Adrenal gland (tissue), 12 donors: ENCODE data around the gene COASY. TPM values are rescaled to one million over a fixed set of nuclear protein-coding genes. Genes with fewer than 3 reads are reported as not detected.

Experiments used
- DNase-seq, 7 donors: peaks; one replicate each; pipeline ENCODE4 v3.0.0-alpha.2; 2019 to 2020
- H3K27ac ChIP-seq, 5 donors: fragments of 200-600 bp; sonication (generic) in 4 of 5; 1 replicate in 3 of 5; 2 replicates in 2 of 5; pipeline versions ENCODE4 v1.5.1 to v1.8.0; 2016 to 2020; ENCODE audit warnings: mild to moderate bottlenecking in 1 of 5
- H3K27me3 ChIP-seq: fragments of 200-600 bp; 2 replicates; pipeline ENCODE4 v1.8.0; 2021
- H3K36me3 ChIP-seq, 2 donors: fragments of 200-600 bp; replicated peaks in 1 of 2; 1 replicate in 1 of 2; 2 replicates in 1 of 2; pipeline versions ENCODE4 v1.5.1 to v1.8.0; 2018 to 2022
- H3K4me1 ChIP-seq, 2 donors: fragments of 200-600 bp; replicated peaks in 1 of 2; 1 replicate in 1 of 2; 2 replicates in 1 of 2; pipeline versions ENCODE4 v1.5.1 to v1.8.0; 2018 to 2021
- H3K4me3 ChIP-seq, 4 donors: fragments of 200-600 bp; sonication (generic) in 3 of 4; one replicate each; pipeline ENCODE4 v1.5.1; 2016 to 2018
- H3K9me3 ChIP-seq, 3 donors: fragments of 200-600 bp; sonication (generic) in 1 of 3; replicated peaks in 1 of 3; 1 replicate in 2 of 3; 2 replicates in 1 of 3; pipeline versions ENCODE4 v1.5.1 to v1.8.0; 2016 to 2021
- POLR2A ChIP-seq, 2 donors: fragments of 450-650 bp; IDR thresholded peaks; one replicate each; pipeline ENCODE4 v1.6.1; 2017; ENCODE audit warnings: antibody characterized with exemption in 2 of 2, mild to moderate bottlenecking in 2 of 2, moderate library complexity in 1 of 2
- WGBS, 4 donors: extraction: QIAGEN DNeasy Blood & Tissue Kit in 2 of 4; methylation state at CpG; one replicate each; pipeline versions ENCODE4 v1.1.5 to v1.1.7; 2013 to 2017; 5-methylcytosine and 5-hydroxymethylcytosine counted together
- intact Hi-C, 2 donors: fragments of 100-400 bp; cut with DNase I; formaldehyde crosslinking; loops; one replicate each; pipeline versions ENCODE4 v1.14.1 to v1.15.0; 2022 to 2023
- polyA plus RNA-seq, 3 donors: library from polyadenylated mRNA; stranded (reverse); fragments of 200-250 nt in 2 of 3; fragments of 350-450 nt in 1 of 3; fragmentation: Illumina TruSeq in 1 of 3; extraction: RNeasy Lipid Tissue Mini Kit (QIAGEN cat#74804) in 1 of 3; gene quantifications; one replicate each; pipeline ENCODE4 v1.2.3, GENCODE V29; 2013 to 2014
- total RNA-seq, 9 donors: library from RNA; depleted of rRNA in 4 of 9; stranded (reverse); fragments of >200 nt in 4 of 9; fragments of 120-200 nt in 1 of 9; fragmentation: NEBNext Ultra II Directional in 1 of 9; extraction: Animal tissue kit (Norgen Biotek cat#: 25700) in 1 of 9; gene quantifications; one replicate each; pipeline versions ENCODE4 v1.1.0 to v1.2.4, GENCODE V29; 2013 to 2023
- TF ChIP-seq, protein P1 (sequence below), 6 experiments: fragments of 450-650 bp in 4 of 6; fragments of 200-600 bp in 2 of 6; sonication (generic) in 1 of 6; IDR thresholded peaks; 1 replicate in 5 of 6; 2 replicates in 1 of 6; pipeline versions ENCODE4 v1.5.1 to v1.8.0; 2016 to 2021; ENCODE audit warnings: antibody characterized with exemption in 6 of 6, mild to moderate bottlenecking in 2 of 6, moderate library complexity in 1 of 6
- donor health status: healthy with polysubstance abuse.
- donor health status: Bipolar disorder and iron deficiency.
- donor health status: DM: yes; HTN: yes; CAD: no.
- donor health status: DM: no; HTN: no; CAD: no.
- donor health status: DM: no; HTN: no; CAD: no.
- donor health status: DM: yes; HTN: yes; CAD: no.

COASY gene
- total and polyA plus RNA-seq, 12 donors = 46.8 to 192 (median 91.8) TPM

DNA sequence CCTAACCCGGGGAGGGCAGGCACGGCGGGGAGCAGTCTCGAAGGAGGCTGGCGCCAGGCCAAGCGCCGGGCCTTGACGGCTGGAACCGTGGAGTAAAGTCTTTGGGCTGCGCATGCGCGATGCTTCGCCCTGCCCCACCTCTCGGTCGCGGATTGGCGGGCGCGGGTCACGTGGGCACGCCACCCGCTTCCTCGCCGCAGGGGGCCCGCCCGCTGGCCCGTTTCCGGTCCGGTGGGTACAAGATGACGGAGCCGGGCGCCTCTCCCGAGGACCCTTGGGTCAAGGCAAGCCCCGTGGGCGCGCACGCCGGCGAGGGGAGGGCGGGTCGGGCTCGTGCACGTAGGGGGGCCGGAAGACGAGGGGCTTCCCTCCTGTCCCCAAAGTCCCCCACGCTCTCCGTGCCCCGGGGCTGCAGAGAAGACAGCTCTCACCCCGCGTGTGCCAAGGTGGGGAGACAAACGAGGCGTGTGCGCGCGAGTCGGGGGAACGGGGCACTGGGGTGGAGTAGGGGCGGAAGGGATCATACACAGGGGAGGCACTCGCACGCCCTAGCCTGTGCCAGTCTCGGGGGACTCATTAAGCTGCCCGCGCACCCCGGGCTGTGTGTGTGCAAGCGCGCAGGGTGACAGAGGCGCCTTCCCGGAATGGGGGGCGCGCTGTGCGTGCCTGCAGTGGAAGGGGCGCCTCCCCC lies 5.1 kb downstream of the COASY start, which contains the start of gene MLX:
TSS of gene MLX (plus strand) at position 218 of the 691 bp plus-strand sequence. CDS start at position 243, 25 bp downstream.
- H3K9me3 ChIP-seq = no peaks in the 10 kb centered on the region
- H3K27me3 ChIP-seq = no peaks in the 10 kb centered on the region
- TF ChIP-seq POLR2A (IDR thresholded peaks at IDR 0.05) = peak in 1 of 2 donors; percentile 44
- TF ChIP-seq, protein P1, sequence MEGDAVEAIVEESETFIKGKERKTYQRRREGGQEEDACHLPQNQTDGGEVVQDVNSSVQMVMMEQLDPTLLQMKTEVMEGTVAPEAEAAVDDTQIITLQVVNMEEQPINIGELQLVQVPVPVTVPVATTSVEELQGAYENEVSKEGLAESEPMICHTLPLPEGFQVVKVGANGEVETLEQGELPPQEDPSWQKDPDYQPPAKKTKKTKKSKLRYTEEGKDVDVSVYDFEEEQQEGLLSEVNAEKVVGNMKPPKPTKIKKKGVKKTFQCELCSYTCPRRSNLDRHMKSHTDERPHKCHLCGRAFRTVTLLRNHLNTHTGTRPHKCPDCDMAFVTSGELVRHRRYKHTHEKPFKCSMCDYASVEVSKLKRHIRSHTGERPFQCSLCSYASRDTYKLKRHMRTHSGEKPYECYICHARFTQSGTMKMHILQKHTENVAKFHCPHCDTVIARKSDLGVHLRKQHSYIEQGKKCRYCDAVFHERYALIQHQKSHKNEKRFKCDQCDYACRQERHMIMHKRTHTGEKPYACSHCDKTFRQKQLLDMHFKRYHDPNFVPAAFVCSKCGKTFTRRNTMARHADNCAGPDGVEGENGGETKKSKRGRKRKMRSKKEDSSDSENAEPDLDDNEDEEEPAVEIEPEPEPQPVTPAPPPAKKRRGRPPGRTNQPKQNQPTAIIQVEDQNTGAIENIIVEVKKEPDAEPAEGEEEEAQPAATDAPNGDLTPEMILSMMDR (IDR thresholded peaks at IDR 0.05) = no peak
- peak within 1 kb of the TSS; percentile 76 to 94 (median 92) for H3K27ac ChIP-seq
- 1% methylated on average over 16 to 72 of the region's 72 CpGs for WGBS, 4 donors
- intact Hi-C loops = no loop called here
- peaks cover 0 to 58% of the 10 kb centered on the region in 2 donors for H3K36me3 ChIP-seq
- H3K4me1 ChIP-seq = peaks cover 31 to 37% of the 10 kb centered on the region in 2 donors
- DNase-seq = peak; percentile 95 to 97 (median 96)
- H3K4me3 ChIP-seq = peak within 1 kb of the TSS; percentile 9 to 95 (median 55)

DNA sequence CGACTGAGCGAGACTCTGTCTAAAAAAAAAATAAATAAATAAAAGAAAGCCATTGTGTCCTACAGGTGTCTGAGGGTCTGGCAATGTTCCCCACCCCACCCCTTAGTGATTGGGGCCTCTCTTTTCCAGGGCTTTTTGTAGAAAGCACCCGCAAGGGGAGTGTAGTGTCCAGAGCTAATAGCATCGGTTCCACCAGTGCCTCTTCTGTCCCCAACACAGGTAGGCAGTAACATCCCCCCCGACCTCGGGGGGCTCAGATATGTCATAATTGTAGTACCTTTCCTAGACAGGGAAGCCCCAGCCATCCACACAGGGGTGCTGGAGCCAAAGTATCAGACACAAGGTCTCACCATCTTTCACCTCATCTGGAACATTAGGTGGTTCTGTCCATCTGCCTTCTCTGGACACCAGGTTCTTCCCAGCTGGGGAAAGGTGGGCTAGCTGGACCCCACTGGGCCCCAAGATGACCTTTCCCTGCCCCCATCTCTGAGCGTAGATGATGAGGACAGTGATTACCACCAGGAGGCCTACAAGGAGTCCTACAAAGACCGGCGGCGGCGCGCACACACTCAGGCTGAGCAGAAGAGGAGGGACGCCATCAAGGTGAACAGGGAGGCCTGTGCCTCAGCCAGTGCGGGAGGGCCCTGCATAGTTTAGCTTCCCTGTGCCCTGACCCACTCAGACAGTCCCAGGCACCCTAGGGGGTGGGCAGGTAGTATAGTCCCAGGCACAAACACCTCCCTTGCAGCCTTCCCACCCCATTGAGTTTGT lies 6.6 kb downstream of the COASY start:
- Histone ChIP-seq H3K9me3 (no peaks in the 10 kb centered on the region), H3K36me3 (peaks cover 0 to 73% of the 10 kb centered on the region in 2 donors), H3K4me3 (no peak overlapping the region), H3K27me3 (no peaks in the 10 kb centered on the region), H3K4me1 (peaks cover 20 to 28% of the 10 kb centered on the region in 2 donors), H3K27ac (peak overlapping the region in 2 of 5 donors; percentile 13 to 94)
- TF ChIP-seq, protein P1 (IDR thresholded peaks at IDR 0.05) = no peak
- TF ChIP-seq POLR2A (IDR thresholded peaks at IDR 0.05) = no peak
- intact Hi-C loops = no loop called here
- WGBS, 4 donors = 82 to 89% (median 85%) methylated on average over 7 to 14 of the region's 14 CpGs
- peak in 1 of 7 donors; percentile 18 for DNase-seq

DNA sequence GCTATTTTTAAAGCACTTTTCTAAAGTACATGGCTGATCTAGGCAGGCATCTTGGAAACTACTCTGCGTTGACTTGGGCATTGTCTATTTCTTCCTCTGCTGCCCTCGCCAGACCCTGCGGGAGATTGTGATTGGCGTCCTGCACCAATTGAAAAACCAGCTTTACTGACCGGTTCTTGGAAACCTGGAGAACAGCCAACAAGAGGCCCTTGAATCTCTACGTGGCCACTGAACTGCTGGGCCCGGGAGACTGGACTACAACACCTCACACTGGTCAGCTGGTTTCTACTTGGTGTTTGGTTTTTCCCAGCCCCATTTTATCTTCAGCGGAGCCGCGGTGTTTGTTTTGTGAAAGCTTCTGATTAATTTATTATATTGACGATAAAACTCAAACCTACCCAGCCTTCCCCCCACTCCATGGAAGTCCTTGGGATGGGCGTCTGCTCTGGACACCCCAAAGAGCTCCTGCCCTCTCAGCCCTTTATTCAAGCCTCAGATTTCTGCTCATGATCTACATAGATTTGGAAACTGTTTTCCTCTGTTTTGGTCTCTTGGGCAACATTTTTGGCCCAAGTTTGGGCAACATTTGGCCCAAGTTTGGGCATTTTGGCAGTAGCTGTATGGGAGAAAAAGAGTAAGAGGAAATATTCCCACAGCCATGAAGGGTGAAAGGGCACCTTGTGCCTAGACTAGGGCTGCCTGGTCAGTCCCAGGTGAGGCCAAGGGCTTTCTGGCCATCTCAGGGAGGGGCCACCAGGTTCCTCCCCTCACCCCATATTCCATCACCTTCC lies 9.7 kb downstream of the COASY start:
- WGBS, 4 donors = 65 to 75% (median 74%) methylated on average over 12 of the region's 12 CpGs
- Histone ChIP-seq H3K27ac (no peak overlapping the region), H3K9me3 (no peaks in the 10 kb centered on the region), H3K4me3 (no peak overlapping the region), H3K36me3 (peaks cover 0 to 61% of the 10 kb centered on the region in 2 donors), H3K27me3 (no peaks in the 10 kb centered on the region), H3K4me1 (peaks cover 7 to 14% of the 10 kb centered on the region in 2 donors)
- TF ChIP-seq, protein P1 (IDR thresholded peaks at IDR 0.05) = no peak
- no peak for TF ChIP-seq POLR2A (IDR thresholded peaks at IDR 0.05)
- DNase-seq = peak in 1 of 7 donors; percentile 26
- intact Hi-C loops = no loop called here
